PC-9 (cell line): ENCODE results near the gene BCCIP.

ENCODE experiments used
- CTCF ChIP-seq: fragments of 200-600 bp; sonication (generic); conservative IDR thresholded peaks from 2 replicates; pipeline ENCODE4 v1.6.1; 2017; ENCODE audit warnings: mixed run types, antibody characterized with exemption, mild to moderate bottlenecking, moderate library complexity
- EZH2 ChIP-seq: fragments of 200-600 bp; sonication (generic); IDR thresholded peaks from 2 replicates; pipeline ENCODE4 v1.8.0; 2017; ENCODE audit warnings: antibody characterized with exemption, low read depth

- TF ChIP-seq CTCF: no peak
- TF ChIP-seq EZH2: no peak
These were observed 57.4 kb downstream of the BCCIP start for GRCh38 chr10:125880719-125881118.
